Fibroblast of skin of scalp (primary cell): ENCODE results near the gene CCDC69. TPM values are rescaled to one million over a fixed set of nuclear protein-coding genes. Genes with fewer than 3 reads are reported as not detected.
A peak's percentile ranks its signal among the peaks of the same experiment; 100 is the strongest.
"Not testable (repeated sequence)": the region's sequence is repeated elsewhere in the genome, so short reads cannot be mapped to it uniquely, and the experiment has no call there.

Experiments
- DNase-seq: peaks from one replicate; pipeline ENCODE4 v3.0.0-alpha.2; 2013
- polyA plus RNA-seq, 2 experiments: library from polyadenylated mRNA; unstranded; fragments of 120-200 nt; gene quantifications; one replicate each; pipeline ENCODE4 v1.2.1, GENCODE V29; 2013; ENCODE audit not compliant: insufficient read length in 2 of 2

CCDC69 gene
- polyA plus RNA-seq (2013, experiment 1 of 2; ENCODE audit: insufficient read length) = 0.96 TPM
- 3.2 TPM for polyA plus RNA-seq (2013, experiment 2 of 2; ENCODE audit: insufficient read length)

DNA sequence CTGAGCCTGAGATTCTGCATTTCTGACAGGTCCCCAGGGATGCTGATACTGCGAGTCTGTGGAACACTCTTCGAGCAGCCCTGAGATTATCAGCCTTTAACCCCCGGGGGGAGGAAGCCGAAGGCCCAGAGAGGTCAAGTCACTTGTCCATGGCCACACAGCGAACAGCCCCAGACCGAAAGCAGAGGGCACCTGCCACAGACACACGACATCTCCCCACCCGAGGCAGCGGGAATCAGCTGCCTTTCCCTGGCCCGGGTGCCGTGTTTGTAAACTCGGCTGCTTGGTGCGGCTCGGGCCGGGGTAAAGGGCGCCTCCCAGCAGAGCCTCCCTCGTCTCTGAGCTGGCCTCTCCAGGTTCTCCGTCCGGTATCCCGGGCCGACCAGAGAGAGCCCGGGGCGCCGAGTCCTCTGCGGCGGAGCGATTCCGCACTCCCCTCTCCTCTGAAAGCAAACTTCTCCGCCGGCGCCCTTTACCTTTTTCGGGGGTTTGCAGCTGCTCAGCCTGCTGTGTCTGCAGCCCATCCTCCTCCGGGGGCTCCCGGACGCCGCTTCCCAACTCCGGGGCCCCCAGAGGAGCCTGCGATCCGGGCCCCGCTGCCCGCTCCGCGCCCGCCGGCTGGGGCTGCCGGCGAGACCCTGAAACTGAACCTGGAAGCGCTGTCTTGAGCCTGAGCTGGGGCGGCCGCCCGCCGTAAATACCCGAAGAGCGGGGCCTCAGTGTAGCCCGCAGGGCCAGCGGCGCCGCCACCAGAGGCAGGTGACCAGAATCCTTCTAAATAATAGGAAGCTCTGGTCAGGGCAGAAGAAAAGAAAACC lies at the start of gene CCDC69:
CCDC69 (minus strand) TSS at position 646 of the 818 bp plus-strand sequence; CDS start at position 524, 122 bp downstream.
- DNase-seq = peak; percentile 61

GRCh38 chr5:151271336-151271735 lies 47.4 kb upstream of the CCDC69 start:
- DNase-seq = no peak

DNA sequence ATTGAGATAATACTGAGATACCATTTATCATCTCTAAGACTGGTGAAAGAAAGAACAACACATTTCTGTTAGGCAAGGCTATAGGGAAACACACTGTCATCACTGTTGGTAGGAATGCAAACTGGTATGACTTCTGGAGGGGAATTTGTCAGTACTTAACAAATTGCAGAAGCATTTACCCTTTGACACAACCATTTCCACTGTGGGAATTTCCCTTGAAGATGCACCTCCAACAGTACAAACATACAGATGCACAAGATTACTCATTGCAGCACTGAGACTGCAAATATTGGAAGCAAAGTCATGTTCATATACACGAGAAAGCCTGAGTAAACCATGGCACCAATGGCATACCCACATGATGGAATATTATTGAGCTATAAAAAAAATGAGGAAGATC lies 46.7 kb upstream of the CCDC69 start:
- peak; percentile 5 for DNase-seq

DNA sequence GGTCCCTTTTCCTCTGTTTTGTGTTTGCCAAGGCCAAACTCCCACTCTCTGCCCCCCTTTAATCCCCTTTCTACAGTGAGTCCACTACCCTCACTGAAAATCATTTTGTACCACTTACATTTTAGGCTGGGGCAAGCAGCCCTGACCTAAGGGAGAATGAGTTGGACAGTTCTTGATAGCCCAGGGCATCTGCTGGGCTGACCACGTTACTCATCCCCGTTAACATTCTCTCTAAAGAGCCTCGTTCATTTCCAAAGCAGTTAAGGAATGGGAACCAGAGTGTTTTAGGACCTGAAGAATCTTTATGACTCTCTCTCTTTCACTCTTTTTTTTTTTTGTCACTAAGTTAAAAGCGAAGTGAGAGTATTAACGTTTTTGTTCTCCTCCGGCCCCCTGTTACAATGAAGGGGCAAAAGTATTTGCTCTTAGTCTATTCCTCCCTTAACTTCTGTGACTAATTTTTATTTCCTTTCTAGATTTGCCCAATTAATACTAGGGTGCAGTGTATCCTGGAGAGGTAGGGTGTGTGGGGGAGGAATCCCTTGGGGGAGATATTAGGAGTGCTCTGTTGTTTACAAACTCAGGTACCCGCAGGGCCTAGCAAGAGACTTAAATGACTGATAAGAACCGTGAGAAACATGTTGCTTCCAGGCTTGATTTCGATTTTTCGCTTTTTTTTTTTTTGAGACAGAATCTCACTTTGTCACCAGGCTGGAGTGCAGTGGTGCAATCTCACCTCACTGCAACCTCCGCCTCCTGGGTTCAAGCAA lies 43.8 kb upstream of the CCDC69 start:
- no peak for DNase-seq

- DNase-seq = peak; percentile 18
Measured at GRCh38 chr5:151264113-151264512, 40.2 kb upstream of the CCDC69 start.

- no peak for DNase-seq
Measured at GRCh38 chr5:151262532-151262931, 38.6 kb upstream of the CCDC69 start.

DNA sequence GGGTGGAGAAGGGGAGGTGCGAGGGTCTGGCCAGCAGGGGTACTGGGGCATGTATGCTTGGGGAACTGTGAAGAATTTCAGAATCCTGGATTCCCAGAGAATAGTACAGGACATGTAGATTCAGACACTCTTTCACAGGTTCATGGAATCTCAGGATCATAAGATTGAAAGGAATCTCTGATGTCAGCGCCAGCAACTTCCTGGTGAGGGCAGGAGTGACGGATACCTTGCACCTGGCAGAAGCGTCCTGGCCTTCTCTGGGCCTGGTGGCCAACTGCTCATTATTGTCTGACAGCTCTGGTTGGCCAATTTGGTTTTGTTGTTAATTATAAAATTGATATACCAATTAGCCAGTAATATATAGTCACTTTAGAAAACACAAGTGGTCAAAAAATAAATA lies 36.0 kb upstream of the CCDC69 start:
- DNase-seq = no peak

DNA sequence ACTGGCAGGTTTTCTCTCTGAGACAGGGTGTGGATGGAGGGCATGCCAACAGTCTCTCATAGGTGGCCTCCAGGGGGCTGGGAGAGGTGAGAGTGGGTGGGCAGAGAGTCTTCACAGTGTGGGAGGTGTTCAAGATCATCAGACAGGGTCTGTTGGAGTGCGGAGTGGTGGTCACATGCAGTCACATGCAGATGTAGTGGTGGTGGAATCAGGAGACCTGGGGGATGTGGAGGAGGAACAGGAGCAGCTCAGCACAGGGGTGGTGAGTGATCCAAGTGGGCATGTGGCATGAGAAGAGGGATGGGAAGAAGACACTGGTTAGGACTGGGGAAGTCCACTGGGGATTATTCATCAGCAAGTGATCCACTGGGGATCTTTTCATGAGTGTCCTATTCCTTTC lies 34.9 kb upstream of the CCDC69 start:
- no peak for DNase-seq

- no peak for DNase-seq
Measured at GRCh38 chr5:151258201-151258611, 34.3 kb upstream of the CCDC69 start.

DNA sequence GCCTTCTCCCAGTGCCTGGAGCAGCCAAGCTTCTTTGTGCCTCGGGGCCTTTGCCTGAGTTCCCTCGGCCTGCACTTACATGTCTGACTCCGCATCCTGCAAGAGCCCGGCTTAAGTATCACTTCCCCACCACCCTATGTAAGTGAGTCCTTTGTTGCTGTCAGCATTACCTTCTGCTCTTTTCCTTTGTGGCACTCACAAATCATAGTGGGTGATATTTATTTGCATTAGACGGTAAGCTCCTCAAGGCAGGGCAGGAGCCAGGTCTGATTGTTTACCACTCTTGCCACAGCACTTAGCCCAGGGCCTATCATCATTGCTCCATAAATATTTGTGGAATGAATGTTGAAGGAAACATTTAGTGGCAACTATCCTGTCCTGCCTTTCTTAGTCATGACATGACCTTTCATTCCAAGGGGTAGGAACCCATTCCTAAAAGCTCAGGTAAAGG lies 33.9 kb upstream of the CCDC69 start:
- DNase-seq = no peak

GRCh38 chr5:151255621-151256286 lies 31.9 kb upstream of the CCDC69 start:
- no peak for DNase-seq

- DNase-seq = not testable (repeated sequence)
Measured at GRCh38 chr5:151254990-151255389, 31.1 kb upstream of the CCDC69 start.

DNA sequence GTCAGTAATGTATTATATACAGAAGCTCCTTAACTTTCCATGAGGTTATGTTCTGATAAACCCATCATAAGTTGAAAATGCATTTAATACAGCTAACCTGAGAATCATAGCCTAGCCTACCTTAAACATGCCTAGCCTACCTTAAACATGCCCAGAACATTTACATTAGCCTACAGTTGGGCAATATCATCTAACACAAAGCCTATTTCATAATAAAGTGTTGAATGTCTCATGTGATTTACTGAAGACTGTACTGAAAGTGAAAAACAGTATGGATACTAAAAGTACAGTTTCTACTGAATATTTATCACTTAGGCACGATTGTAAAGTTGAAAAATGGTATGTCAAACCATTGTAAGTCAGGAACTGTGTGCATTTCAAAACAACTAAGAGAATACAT lies 30.7 kb upstream of the CCDC69 start:
- DNase-seq = no peak

DNA sequence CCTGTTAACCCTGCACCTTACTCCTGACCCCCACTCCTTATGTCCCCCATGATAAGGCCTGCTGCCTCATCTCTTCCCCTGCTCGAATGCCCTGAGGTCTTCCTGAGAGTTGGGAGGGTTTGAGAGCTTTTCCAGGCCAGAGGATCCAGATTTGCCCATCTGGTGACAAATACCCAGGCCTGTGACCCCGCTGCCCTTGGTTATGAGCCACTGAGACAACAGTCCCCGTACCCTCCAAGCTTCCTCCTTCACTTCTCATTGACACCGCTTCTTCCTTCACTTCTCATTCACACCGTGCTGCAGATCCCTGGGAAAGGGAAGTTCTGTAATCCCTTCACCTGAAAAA lies 29.7 kb upstream of the CCDC69 start:
- DNase-seq = no peak

DNA sequence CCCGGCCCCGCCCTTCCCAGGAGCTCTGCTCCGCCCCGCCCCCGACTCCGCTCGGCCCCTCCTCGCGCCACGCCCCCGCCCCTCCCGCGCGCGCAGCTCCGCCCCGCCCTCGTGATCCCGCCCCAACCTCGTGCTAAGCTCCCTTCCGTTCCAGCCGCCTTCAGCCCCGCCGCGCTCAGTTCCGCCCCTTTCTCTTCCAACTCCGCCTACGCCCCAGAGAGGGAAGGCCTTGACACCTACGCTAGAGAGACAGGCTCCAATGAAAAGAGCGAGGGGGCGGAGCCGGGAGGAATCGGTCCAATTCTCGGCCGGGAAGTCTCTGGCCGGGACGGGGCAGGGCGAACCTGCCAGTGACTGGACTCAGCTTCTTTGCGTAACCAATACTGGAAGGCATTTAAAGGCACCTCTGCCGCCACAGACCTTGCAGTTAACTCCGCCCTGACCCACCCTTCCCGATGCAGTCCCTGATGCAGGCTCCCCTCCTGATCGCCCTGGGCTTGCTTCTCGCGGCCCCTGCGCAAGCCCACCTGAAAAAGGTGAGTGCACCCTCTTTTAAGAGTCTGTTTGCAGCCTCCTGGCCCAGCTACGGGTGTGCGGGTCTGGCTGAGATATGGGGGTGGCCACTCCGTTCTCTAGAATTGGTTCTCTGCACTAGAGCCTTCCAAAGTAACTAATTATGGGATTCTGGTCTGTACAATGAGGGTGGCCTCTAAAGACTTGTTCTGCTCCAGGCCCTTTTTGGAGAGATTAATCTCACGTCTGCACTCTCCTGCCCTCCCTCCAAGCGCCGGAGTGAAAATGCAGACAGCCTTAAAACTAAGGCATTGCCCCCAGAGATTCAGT lies 29.1 kb upstream of the CCDC69 start, which contains the start of gene GM2A:
GM2A (plus strand) TSS at position 424 of the 843 bp plus-strand sequence; CDS start at position 456, 32 bp downstream.
- DNase-seq = peak; percentile 99

DNA sequence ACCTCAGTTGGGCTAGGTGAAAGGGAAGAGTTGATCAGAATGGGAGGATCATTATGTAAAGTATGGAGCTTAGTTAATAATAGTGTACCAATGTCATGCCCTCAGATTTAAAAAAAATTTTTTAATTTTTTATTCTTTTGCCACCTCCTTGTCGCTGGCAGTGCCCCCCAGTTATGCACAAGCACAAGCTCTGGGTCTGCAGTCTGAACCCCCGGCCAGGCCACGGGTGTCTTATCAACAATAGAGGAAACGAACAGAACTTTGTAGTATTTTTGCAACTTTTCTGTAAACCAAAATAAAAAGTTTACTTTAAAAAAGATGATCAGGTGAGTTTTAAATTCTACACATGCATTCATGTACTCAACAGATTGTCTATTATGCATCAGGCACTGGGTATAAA lies 27.7 kb upstream of the CCDC69 start:
- DNase-seq = no peak

DNA sequence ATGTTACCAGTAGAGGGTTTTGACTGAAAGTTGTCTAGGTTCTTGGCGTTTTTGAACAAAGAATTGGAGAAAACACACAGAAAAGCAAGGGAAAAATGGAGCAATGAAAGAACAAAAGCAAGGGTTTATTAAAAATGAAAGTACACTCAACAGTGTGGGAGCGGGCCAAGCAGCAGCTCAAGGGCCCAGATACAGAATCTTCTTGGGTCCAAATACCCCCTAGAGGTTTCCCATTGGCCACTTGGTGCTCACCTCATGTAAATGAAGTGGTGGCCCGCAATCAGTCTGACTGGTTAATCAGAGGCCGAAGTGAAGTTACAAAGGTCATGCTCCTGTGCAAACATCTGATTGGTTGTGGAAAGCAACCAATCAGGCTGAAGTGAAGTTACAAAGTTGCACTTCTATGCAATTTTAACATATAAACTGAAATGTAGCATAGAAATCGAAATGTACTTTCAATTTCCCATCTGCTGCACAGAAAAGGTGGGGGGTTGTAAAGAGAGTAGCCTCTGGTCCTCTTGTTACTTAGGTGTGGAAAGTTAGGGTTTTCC lies 27.2 kb upstream of the CCDC69 start:
- no peak for DNase-seq

GRCh38 chr5:151250346-151251000 lies 26.6 kb upstream of the CCDC69 start:
- DNase-seq = no peak

GRCh38 chr5:151249281-151249680 lies 25.4 kb upstream of the CCDC69 start:
- DNase-seq = no peak

DNA sequence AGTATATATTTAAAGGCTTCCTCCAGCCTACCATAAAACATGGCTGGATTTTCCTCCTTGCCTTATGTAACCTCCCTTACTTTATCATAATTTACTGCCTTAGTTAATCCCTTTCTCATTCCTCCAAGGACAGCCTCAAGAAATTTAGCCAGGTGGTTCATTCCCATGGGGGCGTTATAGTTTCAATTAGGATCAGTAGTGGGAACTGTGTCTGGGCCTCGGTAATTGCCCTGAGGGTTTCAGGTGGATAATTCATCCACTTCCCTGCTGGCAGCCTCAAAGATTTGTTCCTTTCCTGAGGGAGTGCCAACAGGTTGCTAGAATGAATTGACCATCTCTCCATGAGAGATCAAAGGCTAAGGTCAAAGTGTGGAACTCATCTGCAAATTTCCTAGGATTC lies 24.8 kb upstream of the CCDC69 start:
- DNase-seq = no peak

- no peak for DNase-seq
Measured at GRCh38 chr5:151245680-151246219, 21.9 kb upstream of the CCDC69 start.
